HG03135 (cell line): ENCODE measurements around the gene MRPL34.
"Not testable (repeated sequence)": the region's sequence is repeated elsewhere in the genome, so short reads cannot be mapped to it uniquely, and the experiment has no call there.

Experiments used
- ATAC-seq: cut with Tn5 transposase; IDR thresholded peaks from one replicate; pipeline ENCODE4 v1.9.1; 2021; ENCODE audit warnings: mild to moderate bottlenecking, moderate library complexity; ENCODE audit not compliant: unreplicated experiment

MRPL34 gene

GRCh38 chr19:17305517-17306284, at the start of gene MRPL34:
TSS of gene MRPL34 (plus strand) at chr19:17305872. CDS start at chr19:17305893, 21 bp downstream.
- ATAC-seq, result peak; percentile 62

GRCh38 chr19:17256130-17256529, 49.5 kb upstream of the MRPL34 start:
- no peak for ATAC-seq

GRCh38 chr19:17259118-17259780, 46.4 kb upstream of the MRPL34 start:
- no peak for ATAC-seq

GRCh38 chr19:17259934-17260333, 45.7 kb upstream of the MRPL34 start:
- ATAC-seq, result no peak

- ATAC-seq, result no peak
These were observed 44.8 kb upstream of the MRPL34 start for GRCh38 chr19:17260842-17261325.

GRCh38 chr19:17262557-17262956, 43.1 kb upstream of the MRPL34 start:
- no peak for ATAC-seq

GRCh38 chr19:17263712-17264640, 41.7 kb upstream of the MRPL34 start:
- no peak for ATAC-seq

GRCh38 chr19:17264641-17264979, 41.1 kb upstream of the MRPL34 start, which contains the start of gene USHBP1:
TSS of gene USHBP1 (minus strand) at chr19:17264745. CDS start at chr19:17264299, 446 bp downstream.
- no peak for ATAC-seq

DNA sequence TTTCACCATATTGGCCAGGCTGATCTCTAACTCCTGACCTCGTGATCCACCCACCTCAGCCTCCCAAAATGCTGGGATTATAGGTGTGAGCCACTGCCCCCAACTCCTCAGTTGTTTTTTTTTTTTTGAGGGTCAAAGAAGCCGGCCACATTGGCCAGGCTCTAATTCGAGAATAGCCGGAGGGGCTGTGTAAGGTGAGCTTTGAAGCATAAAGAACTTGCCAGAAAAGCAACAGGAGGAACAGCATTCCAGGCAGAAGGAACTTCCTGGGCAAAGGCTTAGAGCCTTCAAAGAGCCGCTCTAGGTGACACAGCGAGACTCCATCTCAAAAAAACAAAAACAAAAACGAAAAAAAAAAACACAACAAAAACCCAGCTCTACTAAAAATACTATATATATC, 39.6 kb upstream of the MRPL34 start:
- ATAC-seq, result no peak

DNA sequence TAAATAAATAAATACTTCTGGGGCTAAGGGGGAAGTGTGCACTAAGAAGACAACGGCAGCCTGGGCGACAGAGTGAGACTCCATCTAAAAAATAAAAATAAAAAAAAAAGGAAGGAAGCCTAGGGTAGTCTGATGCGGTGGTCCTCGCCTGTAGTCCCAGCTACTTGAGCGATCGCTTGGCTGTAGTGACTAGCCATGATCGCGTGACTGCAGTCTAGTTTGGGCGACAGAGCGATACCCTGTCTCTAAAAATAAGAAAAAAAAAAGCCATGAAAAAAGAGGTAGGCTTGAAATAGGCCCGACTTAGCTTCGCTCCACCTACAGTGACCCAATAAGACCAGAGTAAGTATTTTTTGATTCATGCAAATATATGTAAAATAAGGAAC, 39.1 kb upstream of the MRPL34 start:
- peak; percentile 23 for ATAC-seq

GRCh38 chr19:17266975-17267788, 38.5 kb upstream of the MRPL34 start, which contains the start of gene BABAM1:
TSS of gene BABAM1 (plus strand) at chr19:17267443. CDS start at chr19:17268807, 1,364 bp downstream.
- ATAC-seq, result peak; percentile 88

DNA sequence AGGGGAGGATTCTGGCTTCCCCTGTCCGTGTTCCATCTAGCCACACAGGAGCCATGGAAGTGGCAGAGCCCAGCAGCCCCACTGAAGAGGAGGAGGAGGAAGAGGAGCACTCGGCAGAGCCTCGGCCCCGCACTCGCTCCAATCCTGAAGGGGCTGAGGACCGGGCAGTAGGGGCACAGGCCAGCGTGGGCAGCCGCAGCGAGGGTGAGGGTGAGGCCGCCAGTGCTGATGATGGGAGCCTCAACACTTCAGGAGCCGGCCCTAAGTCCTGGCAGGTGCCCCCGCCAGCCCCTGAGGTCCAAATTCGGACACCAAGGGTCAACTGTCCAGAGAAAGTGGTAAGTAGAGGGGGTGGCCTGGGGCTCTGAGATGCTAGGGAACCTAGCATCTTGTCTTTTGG, 36.9 kb upstream of the MRPL34 start:
- no peak for ATAC-seq

DNA sequence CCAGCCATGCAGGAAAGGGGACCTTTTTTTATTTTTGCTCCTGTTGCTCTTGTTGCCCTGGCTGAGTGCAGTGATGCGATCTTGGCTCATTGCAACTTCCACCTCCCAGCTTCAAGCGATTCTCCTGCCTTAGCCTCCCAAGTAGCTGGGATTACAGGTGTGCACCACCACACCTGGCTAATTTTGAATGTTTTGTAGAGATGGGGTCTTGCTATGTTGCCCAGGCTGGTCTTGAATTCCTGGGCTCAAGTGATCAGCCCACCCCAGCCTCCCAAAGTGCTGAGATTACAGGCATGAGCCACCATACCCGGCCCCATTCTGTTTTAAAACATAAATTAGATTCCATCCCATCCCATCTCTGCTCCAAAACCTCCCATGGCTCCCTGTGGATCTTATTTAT, 30.8 kb upstream of the MRPL34 start:
- not testable (repeated sequence) for ATAC-seq

GRCh38 chr19:17275441-17276175, 30.1 kb upstream of the MRPL34 start:
- no peak for ATAC-seq

DNA sequence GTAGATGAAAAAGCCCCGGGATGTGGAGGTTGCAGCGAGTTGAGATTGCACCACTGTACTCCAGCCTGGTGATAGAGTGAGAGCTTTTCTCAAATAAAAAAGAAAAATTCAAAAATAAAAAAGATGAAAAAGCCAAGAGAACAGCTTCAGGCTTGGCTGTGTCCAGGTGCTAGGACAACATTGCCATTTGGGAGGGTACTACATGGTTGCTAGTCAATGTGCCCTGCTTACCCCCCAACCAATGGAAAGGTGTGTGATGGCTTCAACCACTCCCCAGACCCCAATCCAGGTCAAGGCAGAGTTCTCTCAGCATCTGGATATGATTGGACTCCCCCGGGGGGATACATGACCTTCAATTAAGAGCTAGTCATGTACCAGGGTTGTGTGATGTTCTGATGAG, 26.2 kb upstream of the MRPL34 start:
- no peak for ATAC-seq

- no peak for ATAC-seq
These were observed 24.0 kb upstream of the MRPL34 start, which contains the start of gene ANKLE1 for GRCh38 chr19:17281391-17282304. TSS of gene ANKLE1 (plus strand) at chr19:17281901. CDS start at chr19:17281921, 20 bp downstream.

GRCh38 chr19:17282488-17283125, 23.1 kb upstream of the MRPL34 start:
- peak; percentile 68 for ATAC-seq

DNA sequence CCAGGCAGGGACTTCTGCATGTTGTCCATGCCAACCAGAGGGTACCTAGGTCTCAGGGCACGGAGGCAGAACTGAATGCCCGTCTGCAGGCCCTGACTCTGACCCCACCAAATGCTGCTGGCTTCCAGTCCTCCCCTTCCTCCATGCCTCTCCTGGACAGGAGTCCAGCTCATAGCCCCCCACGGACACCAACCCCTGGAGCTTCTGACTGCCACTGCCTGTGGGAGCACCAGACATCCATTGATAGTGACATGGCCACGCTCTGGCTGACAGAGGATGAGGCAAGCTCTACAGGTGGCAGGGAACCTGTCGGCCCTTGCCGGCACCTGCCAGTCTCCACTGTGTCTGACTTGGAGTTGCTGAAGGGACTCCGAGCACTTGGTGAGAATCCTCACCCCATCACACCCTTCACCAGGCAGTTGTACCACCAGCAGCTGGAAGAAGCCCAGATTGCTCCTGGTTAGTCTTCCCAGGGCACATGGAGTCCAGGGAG, 22.1 kb upstream of the MRPL34 start:
- no peak for ATAC-seq
